GM19240 (cell line): Measurements from ENCODE around the gene HCRTR1.
A peak's percentile ranks its signal among the peaks of the same experiment; 100 is the strongest.

ENCODE experiments used
- DNase-seq: peaks from one replicate; pipeline ENCODE4 v3.0.0; 2011; ENCODE audit warnings: low spot score; ENCODE audit not compliant: insufficient read length

The HCRTR1 gene

DNA sequence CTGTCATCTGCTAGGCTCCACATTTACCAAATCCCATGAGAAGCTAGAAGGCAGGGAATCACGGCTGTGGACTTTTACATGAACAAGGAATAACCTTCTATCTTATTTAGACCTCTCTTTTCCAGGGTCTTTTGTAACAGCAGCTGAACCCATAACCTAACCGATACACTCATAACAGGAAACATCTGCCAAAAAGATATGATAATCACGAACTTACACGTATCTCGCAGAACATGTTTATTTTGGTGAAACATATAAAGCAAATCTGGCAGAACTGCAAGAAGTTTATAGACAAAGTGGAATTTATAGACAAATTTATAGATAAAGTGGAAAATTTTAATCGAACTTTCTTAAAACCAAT is 20.8 kb upstream of the HCRTR1 start:
- no peak for DNase-seq

DNA sequence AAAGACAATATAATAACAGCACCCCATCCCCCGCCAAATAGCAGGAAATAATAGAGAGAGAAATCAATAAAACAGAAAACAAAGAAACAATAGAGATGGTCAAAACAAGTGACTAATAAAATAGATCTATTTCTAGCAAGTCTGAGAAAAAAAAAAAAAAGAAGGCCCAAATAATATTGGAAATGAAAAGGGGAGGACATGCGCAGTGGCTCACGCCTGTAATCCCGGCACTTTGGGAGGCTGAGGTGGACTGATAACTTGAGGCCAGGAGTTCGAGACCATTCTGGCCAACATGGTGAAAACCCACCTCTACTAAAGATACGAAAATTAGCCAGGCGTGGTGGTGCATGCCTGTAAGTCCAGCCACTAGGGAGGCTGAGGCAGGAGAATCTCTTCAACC is 18.5 kb upstream of the HCRTR1 start:
- no peak for DNase-seq

DNA sequence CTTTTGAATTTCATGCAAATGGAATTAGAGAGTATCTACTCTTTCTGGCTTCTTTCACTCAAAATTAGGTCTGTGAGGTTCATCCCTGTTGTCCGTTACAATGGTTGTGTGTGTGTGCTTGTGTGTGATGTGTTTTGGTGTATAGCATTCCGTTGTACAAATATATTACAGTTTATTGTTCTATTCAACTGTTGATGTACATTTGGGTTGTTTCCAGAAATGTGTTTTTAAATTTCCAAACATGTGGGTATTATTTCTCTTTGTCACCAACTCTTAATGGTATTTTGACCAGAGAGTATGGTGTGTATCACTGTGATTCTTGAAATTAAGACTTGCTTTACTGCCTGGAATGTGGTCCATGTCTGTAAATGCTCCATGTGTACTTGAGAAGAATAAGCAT is 16.8 kb upstream of the HCRTR1 start:
- no peak for DNase-seq

DNA sequence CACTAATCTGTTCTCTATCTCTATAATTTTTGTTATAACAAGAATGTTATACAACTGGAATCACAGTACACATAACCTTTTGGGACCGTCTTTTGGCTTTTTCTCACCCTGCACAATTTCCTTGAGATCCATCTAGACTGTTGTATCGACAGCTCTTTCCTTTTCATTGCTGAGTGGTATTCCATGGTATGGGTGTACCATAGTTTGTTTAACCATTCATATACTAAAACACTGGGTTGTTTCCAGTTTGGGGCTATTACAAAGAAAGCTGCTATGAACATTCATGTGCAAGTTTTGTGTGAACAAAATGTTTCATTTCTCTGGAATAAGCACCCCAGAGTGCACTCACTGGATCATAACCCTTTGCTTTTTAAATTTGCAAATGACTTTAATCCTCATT is 15.4 kb upstream of the HCRTR1 start:
- no peak for DNase-seq

DNA sequence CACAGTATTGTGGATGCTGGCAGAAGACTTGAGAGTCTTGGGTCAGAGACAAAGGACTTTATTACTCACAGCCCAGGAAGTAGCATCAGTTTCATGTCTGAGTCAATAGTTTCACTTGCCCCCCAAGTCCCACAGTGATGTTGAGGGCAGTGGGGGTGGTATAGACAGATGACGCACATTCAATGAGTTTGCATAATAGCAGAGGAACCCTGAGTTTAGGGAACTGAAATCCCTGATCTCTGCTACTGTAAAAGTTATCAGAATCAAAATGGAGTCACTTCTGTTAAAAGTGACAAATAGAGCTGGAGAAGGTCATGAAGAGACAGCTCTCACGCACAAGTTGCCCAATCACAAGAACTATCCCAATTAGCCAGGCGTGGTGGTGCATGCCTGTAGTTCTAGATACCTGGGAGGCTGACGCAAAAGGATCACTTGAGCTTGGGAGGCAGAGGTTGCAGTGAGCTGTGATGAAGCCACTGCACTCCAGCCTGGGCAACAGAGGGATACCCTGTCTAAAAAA is 11.5 kb upstream of the HCRTR1 start:
- peak; percentile 77 for DNase-seq

DNA sequence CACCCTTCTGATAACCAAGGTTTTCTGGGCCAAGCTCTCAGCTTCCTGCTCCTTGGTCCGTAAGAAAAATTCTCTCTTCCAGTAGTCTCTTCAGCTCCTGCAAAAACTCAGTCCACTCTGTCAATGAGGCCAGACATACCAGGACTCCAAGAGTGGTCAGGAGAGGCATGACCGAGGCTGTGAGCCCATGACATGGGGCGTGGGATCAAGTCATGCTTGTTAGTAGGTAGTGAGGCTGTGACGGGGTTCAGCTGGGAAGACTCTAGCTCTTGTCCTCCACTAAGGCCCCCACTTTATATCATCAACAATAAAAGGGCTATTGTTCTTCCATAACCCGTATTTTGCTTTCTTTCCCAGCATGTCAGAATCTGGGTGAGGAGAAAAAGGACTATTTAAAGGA is 10.1 kb upstream of the HCRTR1 start:
- DNase-seq: no peak

DNA sequence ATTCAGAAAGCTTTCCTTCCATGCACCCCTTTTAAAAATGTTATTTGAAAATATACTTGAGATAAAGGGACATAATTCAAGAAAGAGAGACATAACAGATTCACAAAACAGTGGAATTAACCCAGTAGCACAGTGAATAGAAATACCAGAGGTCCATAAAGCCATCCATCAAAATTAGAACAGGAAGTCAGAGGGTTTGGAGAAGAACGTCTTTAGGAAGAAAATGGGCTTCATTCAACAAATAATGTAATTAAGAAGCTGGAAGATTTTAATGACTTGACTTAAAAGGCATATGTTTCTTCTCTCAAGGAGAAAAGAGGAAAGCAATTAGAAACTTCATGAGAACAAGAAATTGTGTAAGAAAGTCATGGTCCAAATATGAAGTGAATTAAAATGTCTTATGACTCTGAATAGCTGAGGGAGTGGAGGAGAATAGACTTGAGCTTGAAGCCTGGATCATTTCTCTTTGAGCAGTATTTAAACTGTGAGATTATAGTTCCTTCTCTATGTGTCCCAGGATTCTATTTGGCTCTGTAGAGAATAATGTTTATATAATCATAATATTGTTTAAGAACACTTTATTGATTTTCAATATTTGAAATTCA is 7.9 kb upstream of the HCRTR1 start:
- no peak for DNase-seq

DNA sequence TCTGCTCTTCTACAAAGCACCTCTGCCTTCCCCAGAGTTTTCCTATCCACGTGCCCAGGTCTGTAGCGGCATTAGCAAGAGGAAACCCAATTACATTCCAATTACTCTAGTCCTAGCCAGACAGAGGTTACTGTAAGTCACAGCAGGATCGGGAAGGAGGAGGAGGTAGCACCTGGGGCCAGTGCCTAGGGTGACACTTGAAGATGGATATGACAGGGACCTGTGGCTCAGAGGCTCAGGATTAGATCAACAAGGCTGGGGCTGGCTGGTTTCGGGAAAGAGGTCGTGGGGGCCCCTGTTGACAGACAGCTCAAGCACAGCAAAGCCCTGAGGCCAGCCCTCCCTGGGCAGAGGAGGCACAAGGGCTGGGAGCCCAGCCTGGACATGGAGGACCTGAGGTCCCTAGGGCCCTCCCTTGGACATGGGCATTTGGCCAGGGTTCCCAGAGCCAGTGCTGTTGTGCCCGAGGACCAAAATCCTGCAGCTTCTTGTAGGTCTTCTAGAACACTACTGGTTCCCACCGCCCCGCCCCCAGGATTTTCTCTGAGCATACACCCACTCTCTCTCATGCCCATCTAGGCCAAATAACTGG is 3.0 kb upstream of the HCRTR1 start:
- no peak for DNase-seq

DNA sequence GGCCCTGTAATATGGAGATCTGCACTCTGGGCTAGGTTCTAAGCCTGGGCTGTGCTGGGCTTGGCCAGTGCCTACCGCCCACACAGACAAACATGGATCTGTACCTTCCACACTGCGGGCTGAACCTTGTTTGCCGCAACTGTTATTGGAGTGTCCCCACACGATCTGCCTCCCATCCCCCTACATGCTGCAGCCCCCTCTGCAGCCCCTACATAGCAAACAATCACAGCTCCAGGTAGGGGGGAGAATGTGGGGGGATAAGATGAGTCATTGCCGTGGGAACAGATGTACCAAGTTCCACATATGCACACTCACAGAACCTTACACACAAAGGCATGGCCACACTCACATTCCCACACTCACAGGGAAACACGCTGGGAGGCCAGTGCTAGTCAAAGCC is 2.1 kb upstream of the HCRTR1 start:
- no peak for DNase-seq

DNA sequence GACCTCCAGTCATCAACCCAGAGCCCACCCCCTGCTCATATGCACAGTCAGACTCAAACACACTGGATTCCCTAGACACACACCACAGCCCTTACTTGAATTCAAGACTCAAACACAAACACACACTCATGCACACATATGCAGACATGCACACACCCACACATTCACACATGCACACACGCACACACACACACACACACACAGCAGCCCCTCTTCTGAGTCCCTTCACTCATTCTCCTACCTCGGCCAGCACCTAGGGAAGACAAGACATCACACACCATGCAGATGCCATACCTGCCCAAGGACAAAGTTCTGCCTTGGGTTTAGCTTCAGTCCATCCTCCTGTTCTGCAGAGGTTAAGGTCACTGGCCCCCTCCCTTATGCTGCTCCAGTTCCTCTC is 1.6 kb upstream of the HCRTR1 start:
- DNase-seq: no peak

DNA sequence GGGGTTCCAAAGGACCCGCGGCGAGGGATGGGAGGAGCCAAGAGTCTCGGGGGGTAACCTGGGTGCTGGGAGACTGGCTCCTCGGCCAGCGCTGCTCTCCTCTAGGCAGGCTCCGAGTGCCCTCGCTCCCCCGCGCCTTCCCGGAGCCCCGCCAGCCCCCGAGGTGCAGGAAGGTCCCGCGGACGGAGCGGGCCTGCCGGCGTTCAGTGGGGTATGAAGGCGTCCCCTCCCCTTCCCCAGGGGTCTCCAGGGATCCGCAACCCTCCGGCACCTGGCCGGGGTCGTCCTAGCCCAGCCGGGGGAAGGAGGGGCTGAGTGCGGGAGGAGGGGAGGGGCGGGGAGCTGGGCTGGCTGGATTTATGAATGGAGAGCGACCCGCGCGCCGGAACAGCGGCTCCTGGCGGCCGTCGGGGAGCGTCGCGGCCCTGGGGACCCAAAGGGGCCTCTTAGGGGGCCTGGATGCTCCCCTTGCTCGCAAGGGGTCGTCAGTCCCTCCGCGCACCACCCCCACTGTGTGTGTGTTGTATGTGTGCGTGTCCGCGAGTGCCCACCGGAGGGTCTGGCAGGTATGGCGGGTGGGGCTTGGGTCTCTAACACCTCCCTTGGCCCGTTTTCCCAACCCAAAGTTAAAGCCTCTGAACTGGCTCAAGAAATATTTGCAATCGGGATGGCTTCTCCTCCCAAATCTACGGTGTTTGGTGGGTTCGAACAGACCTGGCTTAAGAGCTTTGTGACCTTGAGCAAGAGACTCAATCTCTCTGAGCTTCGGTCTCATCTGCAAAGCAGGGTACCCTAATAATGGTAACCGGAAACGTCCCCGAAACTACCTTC is 642 bp downstream of the HCRTR1 start:
- no peak for DNase-seq

DNA sequence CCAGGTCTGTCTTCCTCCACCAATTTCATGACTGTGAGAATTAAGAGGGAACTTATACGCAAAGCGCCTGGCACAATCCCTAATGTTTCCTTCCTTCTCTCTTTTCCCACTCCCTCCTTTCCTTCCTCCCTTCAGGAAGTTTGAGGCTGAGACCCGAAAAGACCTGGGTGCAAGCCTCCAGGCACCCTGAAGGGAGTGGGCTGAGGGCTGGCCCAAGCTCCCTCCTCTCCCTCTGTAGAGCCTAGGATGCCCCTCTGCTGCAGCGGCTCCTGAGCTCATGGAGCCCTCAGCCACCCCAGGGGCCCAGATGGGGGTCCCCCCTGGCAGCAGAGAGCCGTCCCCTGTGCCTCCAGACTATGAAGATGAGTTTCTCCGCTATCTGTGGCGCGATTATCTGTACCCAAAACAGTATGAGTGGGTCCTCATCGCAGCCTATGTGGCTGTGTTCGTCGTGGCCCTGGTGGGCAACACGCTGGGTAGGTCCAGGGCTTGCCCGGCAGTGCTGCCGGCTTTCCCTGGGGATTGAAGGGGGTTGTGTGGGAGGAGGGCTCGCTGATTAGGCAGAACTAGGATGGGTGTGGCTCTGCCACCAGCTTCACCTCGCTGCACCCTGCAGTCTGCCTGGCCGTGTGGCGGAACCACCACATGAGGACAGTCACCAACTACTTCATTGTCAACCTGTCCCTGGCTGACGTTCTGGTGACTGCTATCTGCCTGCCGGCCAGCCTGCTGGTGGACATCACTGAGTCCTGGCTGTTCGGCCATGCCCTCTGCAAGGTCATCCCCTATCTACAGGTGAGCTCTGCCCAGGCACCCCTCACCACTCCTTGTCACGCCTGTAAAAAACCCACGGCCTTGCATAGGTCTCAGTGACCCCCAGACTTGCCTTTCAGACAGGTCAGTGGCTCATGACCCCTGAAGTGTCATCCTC is 1.7 kb downstream of the HCRTR1 start:
- DNase-seq: no peak

DNA sequence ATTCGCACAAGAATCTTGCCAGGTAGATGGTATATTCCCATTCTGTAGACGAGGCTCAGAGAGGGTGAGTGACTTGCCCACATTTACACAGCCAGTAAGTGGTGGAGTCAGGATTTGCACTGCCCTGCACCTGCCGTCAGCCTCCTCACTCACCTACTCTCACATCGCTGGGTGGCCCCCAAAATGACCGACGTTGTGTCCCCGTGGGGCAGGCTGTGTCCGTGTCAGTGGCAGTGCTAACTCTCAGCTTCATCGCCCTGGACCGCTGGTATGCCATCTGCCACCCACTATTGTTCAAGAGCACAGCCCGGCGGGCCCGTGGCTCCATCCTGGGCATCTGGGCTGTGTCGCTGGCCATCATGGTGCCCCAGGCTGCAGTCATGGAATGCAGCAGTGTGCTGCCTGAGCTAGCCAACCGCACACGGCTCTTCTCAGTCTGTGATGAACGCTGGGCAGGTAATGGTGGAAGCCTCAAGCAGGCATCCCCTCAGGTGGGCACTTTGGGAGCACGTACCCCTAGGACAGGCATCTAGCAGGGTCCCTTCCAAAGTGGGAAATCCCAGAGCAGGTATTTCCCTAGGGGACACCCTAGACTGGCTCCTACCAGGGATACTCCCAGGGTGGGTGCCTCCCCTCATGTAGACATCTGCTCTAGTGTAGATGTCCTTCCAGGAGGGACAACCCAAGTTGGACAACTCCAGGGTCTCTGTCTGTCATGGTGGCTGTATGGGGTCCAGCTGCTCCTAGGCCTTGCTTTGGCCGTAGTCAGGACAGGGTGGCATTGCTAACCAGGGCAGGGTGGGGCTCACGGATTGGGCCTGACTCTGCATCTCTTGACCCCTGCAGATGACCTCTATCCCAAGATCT is 3.4 kb downstream of the HCRTR1 start:
- DNase-seq: no peak

DNA sequence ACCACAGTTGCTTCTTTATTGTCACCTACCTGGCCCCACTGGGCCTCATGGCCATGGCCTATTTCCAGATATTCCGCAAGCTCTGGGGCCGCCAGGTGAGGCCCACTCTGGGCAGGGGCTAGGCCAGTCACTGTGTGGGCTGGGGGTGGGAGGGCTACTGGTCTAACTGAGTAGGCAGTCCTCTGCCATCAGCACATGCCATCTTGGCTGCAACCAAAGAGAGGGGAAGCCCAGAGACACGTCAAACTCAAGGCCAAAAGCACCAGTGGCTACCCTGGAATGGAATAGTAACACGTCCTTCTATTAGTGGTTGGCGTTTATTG is 4.0 kb downstream of the HCRTR1 start:
- no peak for DNase-seq

DNA sequence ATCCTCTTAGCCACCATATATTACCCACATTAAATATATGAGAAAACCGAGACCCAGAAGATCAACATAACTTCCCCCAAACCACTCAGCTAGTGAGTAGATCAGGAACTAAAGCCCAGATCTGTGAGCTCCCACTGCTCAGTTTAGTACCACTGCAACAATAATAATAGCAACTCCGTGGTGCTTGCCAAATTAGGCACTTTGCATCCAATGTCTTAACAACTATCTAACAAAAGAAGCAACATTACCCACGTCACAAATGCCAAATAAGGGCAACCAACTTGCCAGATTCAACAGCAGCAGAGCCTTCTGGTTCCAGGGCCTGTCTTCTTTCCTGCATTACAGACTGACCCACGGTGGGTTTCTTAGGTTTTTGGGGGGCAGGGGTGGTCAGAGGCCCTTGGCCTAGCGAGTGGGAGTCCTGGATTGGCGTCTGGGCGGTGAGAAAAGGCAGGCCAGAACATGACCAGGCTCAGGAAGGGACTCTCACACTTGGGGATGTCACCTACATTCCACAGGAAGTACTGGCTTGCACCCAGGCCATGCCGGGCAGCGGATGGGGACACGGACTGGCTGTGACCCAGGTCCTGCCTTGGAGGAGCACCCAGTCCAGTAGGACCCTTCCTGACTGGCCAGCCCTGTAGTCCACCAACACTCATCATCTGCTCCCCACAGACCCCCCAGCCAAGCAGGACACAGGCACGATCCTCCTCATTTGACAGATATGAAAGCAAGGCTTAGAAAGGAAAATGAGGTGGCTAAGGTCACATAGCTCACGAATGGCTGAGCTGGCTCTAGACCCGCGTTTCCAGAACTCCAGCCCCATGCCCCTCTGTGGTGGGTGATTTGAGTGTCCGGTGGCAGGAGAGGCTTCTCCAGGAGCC is 4.6 kb downstream of the HCRTR1 start:
- DNase-seq: no peak

DNA sequence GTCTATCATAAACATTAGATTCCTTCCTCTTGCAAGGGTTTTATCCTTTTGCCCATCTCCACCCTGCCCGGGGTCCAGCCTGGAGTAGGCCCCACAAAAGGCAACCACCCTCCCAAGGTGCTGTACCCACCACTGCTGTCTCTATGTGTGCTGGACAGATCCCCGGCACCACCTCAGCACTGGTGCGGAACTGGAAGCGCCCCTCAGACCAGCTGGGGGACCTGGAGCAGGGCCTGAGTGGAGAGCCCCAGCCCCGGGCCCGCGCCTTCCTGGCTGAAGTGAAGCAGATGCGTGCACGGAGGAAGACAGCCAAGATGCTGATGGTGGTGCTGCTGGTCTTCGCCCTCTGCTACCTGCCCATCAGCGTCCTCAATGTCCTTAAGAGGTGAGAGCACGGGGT is 5.9 kb downstream of the HCRTR1 start:
- no peak for DNase-seq

DNA sequence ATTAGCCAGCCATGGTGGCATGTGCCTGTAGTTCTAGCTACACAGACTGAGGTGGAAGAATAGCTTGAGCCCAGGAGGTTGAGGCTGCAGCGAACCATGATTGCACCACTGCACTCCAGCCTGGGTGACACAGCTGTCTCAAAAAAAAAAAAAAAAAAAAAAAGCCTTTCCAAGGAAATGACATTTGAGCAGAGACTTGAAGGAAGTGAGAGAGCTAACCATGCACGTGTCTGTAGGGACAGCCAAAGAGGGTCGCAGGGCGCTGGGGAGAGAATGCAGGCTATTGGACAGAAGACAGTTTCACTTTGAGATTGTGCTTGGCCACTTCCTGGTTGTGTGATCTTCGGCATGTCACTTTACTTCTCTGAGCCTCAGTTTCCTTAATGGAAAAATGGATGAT is 6.8 kb downstream of the HCRTR1 start:
- no peak for DNase-seq

DNA sequence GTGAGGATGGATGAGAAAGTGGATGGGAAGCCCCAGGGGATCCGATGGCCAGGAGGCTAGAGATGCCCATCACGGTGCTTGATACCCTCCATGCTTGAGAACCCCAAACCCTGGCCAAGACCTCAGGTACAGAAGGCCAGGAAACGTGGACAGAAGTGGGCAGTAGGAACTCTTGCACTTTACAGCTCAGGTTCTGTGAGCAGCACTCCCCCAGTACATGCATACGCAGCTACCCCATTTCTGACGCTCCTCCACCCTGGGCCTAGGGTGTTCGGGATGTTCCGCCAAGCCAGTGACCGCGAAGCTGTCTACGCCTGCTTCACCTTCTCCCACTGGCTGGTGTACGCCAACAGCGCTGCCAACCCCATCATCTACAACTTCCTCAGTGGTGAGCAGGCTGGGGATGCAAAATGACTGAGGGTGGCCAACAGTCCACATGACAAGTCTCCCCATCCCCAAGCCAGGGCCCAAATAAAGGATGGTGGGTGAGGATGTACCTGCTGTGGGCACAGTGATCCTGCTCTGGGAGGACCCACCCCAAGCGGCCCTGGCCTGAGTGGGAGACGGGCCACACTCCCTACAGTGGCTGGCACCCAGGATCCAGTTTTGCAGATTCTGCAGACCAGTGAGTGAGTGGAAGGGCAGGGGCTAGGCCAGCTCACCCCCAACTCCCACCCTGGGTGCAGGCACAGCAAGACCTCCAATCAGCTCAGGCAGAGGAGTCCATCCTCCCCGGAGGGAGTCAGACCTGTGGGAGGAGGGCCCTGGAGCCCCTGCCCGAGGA is 7.4 kb downstream of the HCRTR1 start:
- no peak for DNase-seq
